ENCODE results near the gene C10orf95.

DNA sequence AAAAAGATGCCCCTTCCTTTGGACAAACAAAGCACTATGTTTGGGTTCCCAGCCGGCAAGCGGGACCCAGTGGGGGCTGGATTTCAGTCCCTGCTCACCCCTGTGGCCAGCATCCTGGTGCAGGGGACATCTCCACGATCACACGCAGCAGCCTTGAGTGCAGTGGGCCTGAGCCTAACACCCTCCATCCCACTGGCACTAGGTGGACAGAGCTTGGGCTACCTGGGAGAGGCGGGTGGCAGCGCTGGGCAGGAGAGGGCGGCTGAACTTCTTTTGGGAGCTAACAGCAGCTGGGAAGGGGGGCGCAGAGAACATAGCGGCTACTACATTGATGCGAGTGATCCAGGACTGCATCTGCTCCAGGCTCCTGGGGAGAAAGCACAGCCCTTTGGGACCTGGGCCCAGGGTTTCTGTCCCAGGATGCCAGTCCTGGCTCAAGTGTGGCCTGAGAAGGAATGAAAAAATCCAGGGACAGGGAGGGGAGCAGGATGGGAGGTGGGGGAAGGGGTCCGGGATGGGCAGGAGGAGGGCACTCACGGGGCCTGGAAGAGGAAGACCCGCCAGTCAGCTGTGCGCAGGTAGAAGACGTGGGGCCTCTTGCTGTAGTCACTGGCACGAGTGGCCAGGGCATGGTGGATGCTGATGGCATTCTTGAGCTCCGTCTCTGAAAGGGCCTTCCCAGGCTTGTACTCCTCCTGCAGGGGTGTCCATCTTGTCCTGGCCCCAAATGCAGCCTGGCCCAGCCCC lies 46.8 kb downstream of the C10orf95 start:
- TF ChIP-seq, protein P1, sequence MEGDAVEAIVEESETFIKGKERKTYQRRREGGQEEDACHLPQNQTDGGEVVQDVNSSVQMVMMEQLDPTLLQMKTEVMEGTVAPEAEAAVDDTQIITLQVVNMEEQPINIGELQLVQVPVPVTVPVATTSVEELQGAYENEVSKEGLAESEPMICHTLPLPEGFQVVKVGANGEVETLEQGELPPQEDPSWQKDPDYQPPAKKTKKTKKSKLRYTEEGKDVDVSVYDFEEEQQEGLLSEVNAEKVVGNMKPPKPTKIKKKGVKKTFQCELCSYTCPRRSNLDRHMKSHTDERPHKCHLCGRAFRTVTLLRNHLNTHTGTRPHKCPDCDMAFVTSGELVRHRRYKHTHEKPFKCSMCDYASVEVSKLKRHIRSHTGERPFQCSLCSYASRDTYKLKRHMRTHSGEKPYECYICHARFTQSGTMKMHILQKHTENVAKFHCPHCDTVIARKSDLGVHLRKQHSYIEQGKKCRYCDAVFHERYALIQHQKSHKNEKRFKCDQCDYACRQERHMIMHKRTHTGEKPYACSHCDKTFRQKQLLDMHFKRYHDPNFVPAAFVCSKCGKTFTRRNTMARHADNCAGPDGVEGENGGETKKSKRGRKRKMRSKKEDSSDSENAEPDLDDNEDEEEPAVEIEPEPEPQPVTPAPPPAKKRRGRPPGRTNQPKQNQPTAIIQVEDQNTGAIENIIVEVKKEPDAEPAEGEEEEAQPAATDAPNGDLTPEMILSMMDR (IDR thresholded peaks at IDR 0.05): no peak
- TF ChIP-seq POLR2A (IDR thresholded peaks at IDR 0.05): no peak

Data from ovary (tissue), 3 donors.